ENCODE data around the gene NFAM1. TPM values are rescaled to one million over a fixed set of nuclear protein-coding genes. Genes with fewer than 3 reads are reported as not detected.

Gene NFAM1
- total and polyA plus RNA-seq, 12 donors: 0.44 to 11.2 (median 7.1) TPM

GRCh38 chr22:42389143-42389542 is 43.1 kb downstream of the NFAM1 start:
- Histone ChIP-seq H3K4me1 (replicated peaks in 1 of 2) (no peaks in the 10 kb centered on the region), H3K4me3 (no peak overlapping the region), H3K36me3 (replicated peaks in 1 of 2) (no peaks in the 10 kb centered on the region), H3K9me3 (replicated peaks in 1 of 3) (no peaks in the 10 kb centered on the region), H3K27me3 (no peaks in the 10 kb centered on the region), H3K27ac (no peak overlapping the region)
- TF ChIP-seq CTCF (IDR thresholded peaks at IDR 0.05) (no peak), POLR2A (IDR thresholded peaks at IDR 0.05) (no peak)
- intact Hi-C loops (cut with DNase I): no loop called here
- 80 to 86% (median 83%) methylated on average over 5 to 7 of the region's 7 CpGs for WGBS, 4 donors
- DNase-seq: no peak

GRCh38 chr22:42388130-42388797 is 43.9 kb downstream of the NFAM1 start:
- peak in 2 of 7 donors; percentile 42 to 87 for DNase-seq
- Histone ChIP-seq H3K9me3 (replicated peaks in 1 of 3) (no peaks in the 10 kb centered on the region), H3K27ac (no peak overlapping the region), H3K4me3 (no peak overlapping the region), H3K36me3 (replicated peaks in 1 of 2) (no peaks in the 10 kb centered on the region), H3K27me3 (no peaks in the 10 kb centered on the region), H3K4me1 (replicated peaks in 1 of 2) (no peaks in the 10 kb centered on the region)
- 73 to 81% (median 79%) methylated on average over 14 to 15 of the region's 15 CpGs for WGBS, 4 donors
- intact Hi-C loops (cut with DNase I): no loop called here
- no peak for TF ChIP-seq POLR2A (IDR thresholded peaks at IDR 0.05)
- TF ChIP-seq CTCF (IDR thresholded peaks at IDR 0.05): no peak

- intact Hi-C loops (cut with DNase I): no loop called here
- Histone ChIP-seq H3K4me1 (replicated peaks in 1 of 2) (no peaks in the 10 kb centered on the region), H3K9me3 (replicated peaks in 1 of 3) (no peaks in the 10 kb centered on the region), H3K27ac (no peak overlapping the region), H3K27me3 (no peaks in the 10 kb centered on the region), H3K4me3 (no peak overlapping the region), H3K36me3 (replicated peaks in 1 of 2) (no peaks in the 10 kb centered on the region)
- no peak for TF ChIP-seq POLR2A (IDR thresholded peaks at IDR 0.05)
- no peak for TF ChIP-seq CTCF (IDR thresholded peaks at IDR 0.05)
- DNase-seq: no peak
- WGBS, 4 donors: 72 to 85% (median 81%) methylated on average over 1 to 6 of the region's 6 CpGs
These were observed 44.6 kb downstream of the NFAM1 start for GRCh38 chr22:42387631-42388030.

GRCh38 chr22:42385696-42386095 is 46.5 kb downstream of the NFAM1 start:
- peak in 1 of 7 donors; percentile 67 for DNase-seq
- no peak overlapping the region for H3K4me3 ChIP-seq
- 63 to 86% (median 83%) methylated on average over 8 of the region's 8 CpGs for WGBS, 4 donors
- TF ChIP-seq CTCF (IDR thresholded peaks at IDR 0.05) (no peak), POLR2A (IDR thresholded peaks at IDR 0.05) (no peak)
- no peak overlapping the region for H3K27ac ChIP-seq
- H3K4me1 ChIP-seq (replicated peaks in 1 of 2): no peaks in the 10 kb centered on the region
- intact Hi-C loops (cut with DNase I): no loop called here
- H3K36me3 ChIP-seq (replicated peaks in 1 of 2): no peaks in the 10 kb centered on the region
- no peaks in the 10 kb centered on the region for H3K9me3 ChIP-seq (replicated peaks in 1 of 3)
- H3K27me3 ChIP-seq: no peaks in the 10 kb centered on the region

Measured in adrenal gland (tissue), 12 donors.